GM12874 (cell line): ENCODE results near the gene CFLAR.

Source experiments
- TF ChIP-seq, protein P1 (sequence below): IDR thresholded peaks from 2 replicates; pipeline ENCODE4 v1.5.1; 2011; ENCODE audit warnings: low read depth, mild to moderate bottlenecking, control low read depth, low read length, moderate library complexity; ENCODE audit not compliant: insufficient read depth

The CFLAR gene

DNA sequence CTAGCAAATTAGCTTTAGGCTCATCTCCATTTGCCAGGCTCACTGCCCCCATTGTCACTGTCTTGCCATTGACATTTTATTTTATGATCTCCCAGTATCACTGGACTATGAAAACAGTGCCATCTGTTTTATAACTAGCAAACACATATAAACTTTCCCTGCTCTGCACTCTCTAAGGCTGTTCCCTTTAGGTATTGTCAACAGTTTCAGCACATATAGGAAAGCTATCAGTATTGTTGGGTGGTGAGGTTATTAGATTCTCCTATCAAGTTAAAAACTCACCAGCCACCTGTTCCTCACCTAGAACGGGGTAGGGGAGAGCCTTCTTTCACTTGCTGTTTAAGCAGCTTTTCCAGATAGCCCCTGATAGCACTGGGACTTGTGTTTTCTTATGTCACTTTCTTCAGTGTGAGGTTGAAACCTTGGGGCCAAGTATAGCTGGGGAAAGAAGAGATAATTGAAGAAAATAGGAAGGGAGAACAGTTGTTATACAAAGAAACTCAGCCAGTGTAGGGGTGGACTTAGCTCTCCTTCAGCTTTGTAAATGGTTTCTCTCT lies 32.5 kb downstream of the CFLAR start:
- TF ChIP-seq, protein P1, sequence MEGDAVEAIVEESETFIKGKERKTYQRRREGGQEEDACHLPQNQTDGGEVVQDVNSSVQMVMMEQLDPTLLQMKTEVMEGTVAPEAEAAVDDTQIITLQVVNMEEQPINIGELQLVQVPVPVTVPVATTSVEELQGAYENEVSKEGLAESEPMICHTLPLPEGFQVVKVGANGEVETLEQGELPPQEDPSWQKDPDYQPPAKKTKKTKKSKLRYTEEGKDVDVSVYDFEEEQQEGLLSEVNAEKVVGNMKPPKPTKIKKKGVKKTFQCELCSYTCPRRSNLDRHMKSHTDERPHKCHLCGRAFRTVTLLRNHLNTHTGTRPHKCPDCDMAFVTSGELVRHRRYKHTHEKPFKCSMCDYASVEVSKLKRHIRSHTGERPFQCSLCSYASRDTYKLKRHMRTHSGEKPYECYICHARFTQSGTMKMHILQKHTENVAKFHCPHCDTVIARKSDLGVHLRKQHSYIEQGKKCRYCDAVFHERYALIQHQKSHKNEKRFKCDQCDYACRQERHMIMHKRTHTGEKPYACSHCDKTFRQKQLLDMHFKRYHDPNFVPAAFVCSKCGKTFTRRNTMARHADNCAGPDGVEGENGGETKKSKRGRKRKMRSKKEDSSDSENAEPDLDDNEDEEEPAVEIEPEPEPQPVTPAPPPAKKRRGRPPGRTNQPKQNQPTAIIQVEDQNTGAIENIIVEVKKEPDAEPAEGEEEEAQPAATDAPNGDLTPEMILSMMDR = no peak

DNA sequence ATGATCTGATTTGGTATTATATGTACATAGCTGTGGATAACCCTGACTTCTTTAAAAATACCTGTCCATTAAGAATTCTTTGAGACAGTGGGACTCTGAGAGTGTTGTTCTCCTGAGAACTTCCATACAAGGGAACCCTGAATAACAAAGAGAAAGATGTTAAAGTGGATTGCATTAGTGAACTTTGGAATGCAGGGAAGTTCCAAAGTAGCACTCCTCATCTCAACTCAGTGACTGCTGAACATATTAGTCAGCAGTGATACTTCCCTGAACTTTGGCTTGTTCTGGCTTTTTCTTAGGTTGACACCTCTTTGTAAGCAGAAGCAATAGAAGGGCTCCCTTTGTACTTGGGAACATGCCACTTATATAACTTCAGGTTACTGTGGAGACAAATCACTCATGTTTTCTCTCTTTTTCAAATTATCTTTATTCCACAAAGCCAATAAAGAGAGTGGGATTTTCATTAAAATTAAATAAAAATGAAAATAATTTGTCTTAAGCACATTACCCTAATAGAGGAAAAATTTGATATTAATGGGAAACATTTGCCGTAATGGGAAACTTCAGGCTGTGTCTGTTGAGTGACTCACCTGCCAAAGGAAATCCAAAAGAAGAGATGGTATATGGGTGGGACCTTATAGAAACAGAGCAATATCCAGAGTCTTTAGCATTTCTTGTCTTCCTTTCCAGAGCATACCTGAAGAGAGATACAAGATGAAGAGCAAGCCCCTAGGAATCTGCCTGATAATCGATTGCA lies 33.3 kb downstream of the CFLAR start:
- TF ChIP-seq, protein P1 = no peak

DNA sequence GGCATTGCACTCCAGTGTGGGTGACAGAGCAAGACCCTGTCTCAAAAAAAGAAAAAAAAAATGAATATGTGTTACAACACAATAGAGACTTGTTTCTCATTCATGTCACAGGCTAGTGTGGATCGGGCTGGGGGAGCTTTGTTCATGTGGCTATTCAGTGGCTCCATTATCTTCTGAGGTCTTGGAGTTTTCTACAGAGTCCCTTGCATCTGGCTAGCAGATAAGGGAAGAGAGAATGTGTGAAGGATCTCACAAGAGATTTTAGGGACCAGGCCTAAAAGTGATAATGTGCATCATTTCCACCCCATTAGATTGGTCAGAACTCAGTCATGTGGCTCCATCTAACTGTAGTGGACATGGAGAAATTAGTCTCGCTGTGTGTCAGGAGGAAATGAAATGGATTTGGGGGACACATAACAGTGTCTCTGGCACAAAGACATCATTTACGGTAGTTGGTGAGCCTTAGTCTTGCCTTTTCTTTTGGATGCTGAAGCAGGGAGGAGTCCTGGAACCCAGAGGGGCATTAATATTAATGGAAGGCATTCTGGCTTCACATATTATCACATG lies 34.6 kb downstream of the CFLAR start:
- TF ChIP-seq, protein P1 = no peak

GRCh38 chr2:201151127-201151981 lies 35.4 kb downstream of the CFLAR start:
- TF ChIP-seq, protein P1 = no peak

- TF ChIP-seq, protein P1 = no peak
These were observed 36.6 kb downstream of the CFLAR start for GRCh38 chr2:201152517-201152916.

GRCh38 chr2:201152999-201153815 lies 37.2 kb downstream of the CFLAR start:
- TF ChIP-seq, protein P1 = no peak
